OCI-LY3 (cell line): ENCODE results near the gene FKBP10.

ENCODE experiments used
- EZH2phosphoT487 ChIP-seq: fragments of 200-600 bp; shearing (Covaris generic); IDR thresholded peaks from 2 replicates; pipeline ENCODE4 v1.6.1; 2018; ENCODE audit warnings: antibody characterized with exemption, mixed run types, low read depth
- TF ChIP-seq, protein P1 (sequence below): fragments of 200-600, 300-600 bp; sonication (generic); IDR thresholded peaks from 2 replicates; pipeline ENCODE4 v1.5.1; 2014; ENCODE audit warnings: antibody characterized with exemption, low read length, low read depth

DNA sequence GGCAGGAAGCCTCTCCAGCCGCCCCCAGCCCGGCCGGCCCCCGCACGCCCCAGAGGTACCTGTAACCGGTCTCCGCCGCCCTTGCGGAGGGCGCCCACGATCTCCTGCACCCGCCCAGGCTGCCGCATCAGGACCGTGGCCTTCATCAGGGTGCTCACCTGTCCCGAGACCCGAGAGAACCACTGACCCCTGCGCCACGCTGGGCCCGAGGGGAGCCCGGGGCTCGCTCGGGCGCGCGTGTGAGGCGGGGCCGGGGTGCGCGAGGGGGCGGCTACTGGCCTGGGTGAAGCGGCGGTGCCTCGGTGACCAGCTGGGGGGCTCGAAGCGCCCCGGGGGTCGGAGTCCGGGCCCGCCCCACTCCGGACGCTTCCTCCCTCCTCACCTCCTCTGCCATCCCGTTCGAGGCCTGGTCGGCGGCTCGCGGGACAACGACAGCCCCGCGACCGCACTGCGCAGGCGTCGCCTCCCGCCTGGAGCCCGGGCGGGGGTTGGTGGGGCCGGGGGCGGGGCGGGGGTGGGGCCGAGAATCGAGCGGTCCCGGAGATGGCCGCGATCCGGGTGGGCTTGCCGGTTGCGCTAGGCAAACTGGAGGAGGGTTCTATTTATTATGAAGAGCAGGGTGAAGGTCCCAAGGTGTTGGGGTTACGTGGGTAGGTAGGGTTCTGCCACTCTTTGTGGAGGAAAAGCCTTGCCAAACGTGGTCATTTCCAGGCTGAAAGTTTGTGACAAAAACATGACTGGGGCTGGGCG lies 23.2 kb downstream of the FKBP10 start, which contains the start of gene NT5C3B:
- TF ChIP-seq, protein P1, sequence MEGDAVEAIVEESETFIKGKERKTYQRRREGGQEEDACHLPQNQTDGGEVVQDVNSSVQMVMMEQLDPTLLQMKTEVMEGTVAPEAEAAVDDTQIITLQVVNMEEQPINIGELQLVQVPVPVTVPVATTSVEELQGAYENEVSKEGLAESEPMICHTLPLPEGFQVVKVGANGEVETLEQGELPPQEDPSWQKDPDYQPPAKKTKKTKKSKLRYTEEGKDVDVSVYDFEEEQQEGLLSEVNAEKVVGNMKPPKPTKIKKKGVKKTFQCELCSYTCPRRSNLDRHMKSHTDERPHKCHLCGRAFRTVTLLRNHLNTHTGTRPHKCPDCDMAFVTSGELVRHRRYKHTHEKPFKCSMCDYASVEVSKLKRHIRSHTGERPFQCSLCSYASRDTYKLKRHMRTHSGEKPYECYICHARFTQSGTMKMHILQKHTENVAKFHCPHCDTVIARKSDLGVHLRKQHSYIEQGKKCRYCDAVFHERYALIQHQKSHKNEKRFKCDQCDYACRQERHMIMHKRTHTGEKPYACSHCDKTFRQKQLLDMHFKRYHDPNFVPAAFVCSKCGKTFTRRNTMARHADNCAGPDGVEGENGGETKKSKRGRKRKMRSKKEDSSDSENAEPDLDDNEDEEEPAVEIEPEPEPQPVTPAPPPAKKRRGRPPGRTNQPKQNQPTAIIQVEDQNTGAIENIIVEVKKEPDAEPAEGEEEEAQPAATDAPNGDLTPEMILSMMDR = no peak
- TF ChIP-seq EZH2phosphoT487 = no peak
